ENCODE data around the gene AHCTF1. TPM values are rescaled to one million over a fixed set of nuclear protein-coding genes. Genes with fewer than 3 reads are reported as not detected.
"Not testable (repeated sequence)": the region's sequence is repeated elsewhere in the genome, so short reads cannot be mapped to it uniquely, and the experiment has no call there.

Gene AHCTF1
- total and polyA plus RNA-seq, 2 donors (not counting 3 experiments of a cell fraction or from before 2014, with no cell fraction given), result 5.5 to 32.1 TPM

DNA sequence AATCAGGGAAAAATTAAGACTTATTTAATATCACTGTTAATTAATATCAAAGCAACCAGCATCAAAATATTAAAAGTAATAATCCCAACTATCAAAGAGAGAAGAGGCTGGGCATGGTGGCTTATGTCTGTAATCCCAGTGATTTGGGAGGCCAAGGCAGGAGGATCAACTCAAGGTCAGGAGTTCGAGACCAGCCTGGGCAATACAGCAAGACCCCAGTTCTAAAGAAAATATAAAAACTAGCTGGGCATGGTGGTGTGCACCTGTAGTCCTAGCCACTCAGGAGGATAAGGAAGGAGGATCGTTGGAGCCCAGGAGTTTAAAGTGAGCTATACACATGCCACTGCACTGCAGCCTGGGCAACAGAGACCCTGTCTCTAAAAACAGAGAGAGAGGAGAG lies 43.2 kb downstream of the AHCTF1 start:
- POLR2A ChIA-PET, result no interaction called here
- BruUV-seq (replicated peaks), result no TSS peak

GRCh38 chr1:246885389-246885788 lies 46.4 kb downstream of the AHCTF1 start:
- H3K9me1 ChIP-seq (replicated peaks; ENCODE audit: control insufficient read depth, extremely low read depth, insufficient read depth, low read length); H3K27ac ChIP-seq (ENCODE audit: insufficient read depth, low read depth, low read length); POLR2A ChIA-PET; intact Hi-C loops (cut with micrococcal nuclease); H3K79me2 ChIP-seq (ENCODE audit: control insufficient read depth, insufficient read depth, low read length); H3K9me3 ChIP-seq (replicated peaks; ENCODE audit: control insufficient read depth, insufficient read depth, low read length); H3K4me3 ChIP-seq (replicated peaks in 1 of 3; ENCODE audit: insufficient read depth in 1 of 3, low read depth in 1 of 3, low read length in 3 of 3); DNase-seq (ENCODE audit: low read depth, low spot score); H4K20me1 ChIP-seq (replicated peaks; ENCODE audit: control insufficient read depth, extremely low read depth, insufficient read depth, low read length); dilution Hi-C loops (cut with MboI; ENCODE audit: extremely low pct_ligation_motif_present, low sequenced_read_pairs); BruUV-seq (replicated peaks); H3K4me1 ChIP-seq (ENCODE audit: control insufficient read depth, extremely low read depth, insufficient read depth, low read length); H3K27me3 ChIP-seq (ENCODE audit: control insufficient read depth in 2 of 2, insufficient read depth in 2 of 2, low read length in 2 of 2); H3K4me2 ChIP-seq (ENCODE audit: insufficient read depth, low read length); H3K9ac ChIP-seq (replicated peaks; ENCODE audit: extremely low read depth, insufficient read depth, low read length); H2AFZ ChIP-seq (ENCODE audit: low read depth, low read length): not testable (repeated sequence)
- CTCF ChIA-PET, result interaction anchor here (1.2 to 1.4 kb wide), 2 partner anchors 22 to 86 kb away, joined by 3 to 4 read pairs; no protein-coding TSS in a partner anchor
- FAIRE-seq, result peak; percentile 47
- peaks cover 7 to 20% of the 10 kb centered on the region in 2 experiments for H3K36me3 ChIP-seq (ENCODE audit: control insufficient read depth in 2 of 2, extremely low read depth in 1 of 2, insufficient read depth in 2 of 2, low read length in 2 of 2)

More for the DNA sequence above, 43.2 kb downstream of the AHCTF1 start:
- Histone ChIP-seq H3K4me3 (replicated peaks in 1 of 3; ENCODE audit: insufficient read depth in 1 of 3, low read depth in 1 of 3, low read length in 3 of 3) (no peak overlapping the region), H3K36me3 (ENCODE audit: control insufficient read depth in 2 of 2, extremely low read depth in 1 of 2, insufficient read depth in 2 of 2, low read length in 2 of 2) (peaks cover 7 to 26% of the 10 kb centered on the region in 2 experiments), H3K79me2 (ENCODE audit: control insufficient read depth, insufficient read depth, low read length) (peaks cover 3% of the 10 kb centered on the region), H4K20me1 (replicated peaks; ENCODE audit: control insufficient read depth, extremely low read depth, insufficient read depth, low read length) (no peaks in the 10 kb centered on the region), H3K4me1 (ENCODE audit: control insufficient read depth, extremely low read depth, insufficient read depth, low read length) (no peaks in the 10 kb centered on the region), H3K9me1 (replicated peaks; ENCODE audit: control insufficient read depth, extremely low read depth, insufficient read depth, low read length) (no peaks in the 10 kb centered on the region), H3K27me3 (ENCODE audit: control insufficient read depth in 2 of 2, insufficient read depth in 2 of 2, low read length in 2 of 2) (no peaks in the 10 kb centered on the region), H3K27ac (ENCODE audit: insufficient read depth, low read depth, low read length) (no peak overlapping the region), H3K9me3 (replicated peaks; ENCODE audit: control insufficient read depth, insufficient read depth, low read length) (no peaks in the 10 kb centered on the region), H2AFZ (ENCODE audit: low read depth, low read length) (no peak overlapping the region), H3K4me2 (ENCODE audit: insufficient read depth, low read length) (no peak overlapping the region), H3K9ac (replicated peaks; ENCODE audit: extremely low read depth, insufficient read depth, low read length) (no peak overlapping the region)
- CTCF ChIA-PET, result interaction anchor here (1.0 kb wide), 1 partner anchor 8 kb away, joined by 4 read pairs; no protein-coding TSS in a partner anchor
- TF ChIP-seq GATA2 (IDR thresholded peaks at IDR 0.05; ENCODE audit: insufficient read depth, insufficient read length, low read depth, low read length) (no peak), POLR2A (IDR thresholded peaks at IDR 0.05; ENCODE audit: low read depth, low read length) (no peak), JUN (IDR thresholded peaks at IDR 0.05; ENCODE audit: borderline replicate concordance, insufficient read depth, insufficient read length, low read depth) (no peak)
- TF ChIP-seq, protein P1, sequence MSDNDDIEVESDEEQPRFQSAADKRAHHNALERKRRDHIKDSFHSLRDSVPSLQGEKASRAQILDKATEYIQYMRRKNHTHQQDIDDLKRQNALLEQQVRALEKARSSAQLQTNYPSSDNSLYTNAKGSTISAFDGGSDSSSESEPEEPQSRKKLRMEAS (IDR thresholded peaks at IDR 0.05; ENCODE audit: insufficient read depth, insufficient read length), result no peak
- DNase-seq (ENCODE audit: low read depth, low spot score), result no peak
- dilution Hi-C loops (cut with MboI; ENCODE audit: extremely low pct_ligation_motif_present, low sequenced_read_pairs), result no loop called here
- FAIRE-seq, result no peak
- intact Hi-C loops (cut with micrococcal nuclease), result no loop called here

Measured in endothelial cell of umbilical vein (primary cell).